DMS53 (cell line): ENCODE results near the gene TGM2.

Experiments
- DNase-seq: peaks from one replicate; lab custom pipeline; 2025; lab: John Stamatoyannopoulos, UW

Gene TGM2

GRCh38 chr20:38177201-38177600 lies 12.1 kb upstream of the TGM2 start:
- no peak for DNase-seq

GRCh38 chr20:38175304-38176180 lies 10.5 kb upstream of the TGM2 start:
- DNase-seq, result no peak

DNA sequence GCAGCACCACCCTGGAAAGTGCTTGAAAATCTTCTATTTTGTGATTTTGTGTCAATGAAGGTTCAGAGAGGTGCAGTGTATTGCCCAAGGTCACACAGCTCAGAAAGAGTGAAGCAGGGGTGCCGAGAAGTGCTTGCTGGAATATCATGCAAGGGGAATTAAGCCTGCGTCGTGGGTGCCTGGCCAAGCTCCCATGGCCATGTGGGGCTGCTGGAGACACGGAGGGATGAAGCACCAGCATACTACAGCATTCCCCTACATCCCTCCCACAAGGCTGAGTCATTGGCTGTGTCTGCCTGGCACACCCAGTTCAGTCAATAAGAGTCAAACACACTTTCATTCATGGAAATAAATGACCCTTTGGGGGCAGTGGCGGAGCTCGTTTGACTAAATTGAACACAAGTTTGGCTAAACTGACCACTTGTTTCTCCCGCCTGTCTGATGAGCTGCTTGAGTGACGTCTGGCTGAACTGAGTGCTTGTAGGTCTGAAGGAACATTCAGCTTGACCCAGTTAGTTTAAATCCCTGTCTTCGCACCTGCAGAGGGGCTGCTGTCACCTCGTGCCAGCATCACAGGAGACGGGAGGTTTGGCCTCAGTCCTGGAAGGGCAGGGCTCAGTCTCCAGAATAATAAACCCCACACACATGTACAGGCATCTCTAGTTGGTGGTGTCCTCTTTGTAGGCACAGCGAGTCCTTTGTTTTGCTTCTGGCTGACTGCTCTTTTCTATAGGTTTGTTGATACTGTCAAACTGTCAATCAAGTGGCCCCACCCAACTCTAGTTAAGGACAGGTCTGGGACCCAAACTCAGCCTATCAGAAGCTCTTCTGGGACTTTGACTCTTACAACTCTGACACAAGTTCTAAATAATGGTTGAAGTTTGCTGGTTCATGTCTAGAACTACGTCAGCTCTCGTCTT lies 8.4 kb upstream of the TGM2 start:
- peak; percentile 44 for DNase-seq

GRCh38 chr20:38172408-38172807 lies 7.3 kb upstream of the TGM2 start:
- no peak for DNase-seq

GRCh38 chr20:38171675-38172043 lies 6.6 kb upstream of the TGM2 start:
- no peak for DNase-seq

DNA sequence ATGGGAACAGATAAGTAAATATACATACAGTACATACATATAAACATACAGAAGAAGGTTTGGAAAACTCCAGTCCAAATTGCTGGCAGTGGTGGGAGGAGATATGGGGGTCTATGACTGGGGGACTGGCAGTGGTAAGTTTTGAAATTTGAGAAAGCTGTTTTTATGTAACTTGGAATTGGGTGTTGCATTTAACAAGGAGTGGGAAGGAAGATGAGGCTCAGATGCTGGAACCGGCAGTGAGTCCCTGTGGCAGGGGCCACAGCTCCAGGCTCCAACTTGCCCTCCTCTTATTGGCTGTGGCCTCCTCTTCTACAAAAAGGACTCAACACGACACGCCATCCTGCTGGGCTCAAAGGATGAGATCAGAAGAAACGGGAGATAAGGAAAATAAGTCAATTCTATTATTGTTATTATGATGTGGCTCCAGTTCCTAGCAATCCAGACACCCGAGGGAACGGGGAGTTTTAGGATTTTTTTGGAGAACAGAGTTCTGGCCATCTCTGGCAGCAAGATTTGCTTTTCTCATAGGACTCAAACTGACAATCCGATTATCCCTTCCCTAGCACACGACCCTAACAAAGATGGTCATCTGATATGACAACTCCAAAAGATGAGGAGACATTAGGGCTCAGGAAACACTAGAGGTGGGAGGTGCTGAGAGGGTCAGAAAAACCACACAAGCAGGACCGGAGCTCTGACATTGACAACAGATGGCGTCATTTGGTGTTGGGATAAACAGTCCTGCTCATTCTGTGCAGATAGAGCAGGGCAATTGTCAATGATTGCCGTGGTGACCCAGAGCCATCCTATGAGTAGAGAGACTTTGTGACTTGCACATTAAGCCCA lies 6.0 kb upstream of the TGM2 start:
- DNase-seq, result peak; percentile 15

DNA sequence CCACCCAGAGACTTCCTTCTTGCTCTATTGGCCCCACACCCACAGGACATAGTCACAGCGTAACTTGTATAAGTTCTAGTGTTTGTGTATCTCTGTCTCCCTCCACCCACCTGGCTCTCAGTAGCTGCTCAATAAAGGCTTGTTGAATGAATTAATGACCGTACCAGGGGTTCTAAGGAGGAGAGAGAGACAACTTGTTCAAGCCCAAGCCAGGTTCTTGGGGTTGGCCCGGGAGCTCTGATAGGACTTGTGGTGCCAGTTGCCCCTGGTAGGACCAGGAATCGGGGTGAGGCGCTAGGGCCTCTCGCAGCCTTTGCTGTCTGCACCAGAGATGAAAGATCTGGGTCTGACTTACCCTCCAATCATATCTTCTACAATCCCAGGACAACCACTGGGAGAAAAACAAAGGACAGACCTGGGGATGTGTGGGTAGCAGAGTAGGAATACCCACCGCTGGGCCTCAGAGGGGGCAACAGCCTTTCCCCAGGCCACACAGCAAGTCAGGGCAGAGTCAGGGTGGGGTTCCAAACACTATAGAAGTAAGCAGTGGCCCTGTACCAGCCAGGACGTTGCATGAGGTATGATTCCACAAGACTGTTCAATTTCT lies 5.3 kb upstream of the TGM2 start:
- DNase-seq, result no peak

- no peak for DNase-seq
Measured at GRCh38 chr20:38169636-38170193, 4.6 kb upstream of the TGM2 start.

DNA sequence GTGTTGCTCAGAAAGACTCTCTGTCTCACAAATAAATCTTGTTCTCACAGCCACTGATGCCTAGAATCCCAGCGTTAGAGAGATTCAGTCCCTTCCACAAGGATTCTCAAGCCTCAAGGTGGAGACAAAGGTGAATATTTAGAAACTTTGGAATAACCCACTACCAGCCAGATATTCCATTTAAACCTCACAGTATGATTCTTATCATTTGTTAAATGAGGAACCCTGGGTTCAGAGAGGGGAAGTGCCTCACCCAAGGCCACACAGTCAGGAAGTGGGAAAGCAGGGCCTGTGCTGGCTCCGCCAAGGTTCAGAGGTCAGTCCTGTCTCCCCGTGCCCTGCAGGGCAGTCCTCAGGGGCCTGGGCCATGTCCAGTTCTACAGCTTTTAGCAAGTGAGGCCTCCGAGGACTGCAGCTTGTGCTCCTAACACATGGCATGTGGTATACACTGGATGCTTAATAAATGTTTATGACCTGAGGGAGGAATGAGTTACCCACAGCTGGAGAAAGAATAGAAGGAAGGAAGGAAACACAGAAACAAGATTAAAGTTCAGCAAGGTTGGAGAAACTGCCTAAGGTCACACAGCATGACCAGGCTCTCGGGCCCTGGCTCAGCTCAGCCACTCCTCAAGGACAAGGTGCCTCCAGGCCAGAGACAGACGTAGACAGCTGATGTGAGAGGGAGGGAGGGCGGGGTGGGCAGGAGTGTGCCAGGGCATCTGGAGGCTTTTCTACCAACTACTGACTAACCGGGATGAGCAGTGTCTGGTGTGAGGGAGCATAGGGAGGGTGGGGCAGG lies 3.9 kb upstream of the TGM2 start:
- no peak for DNase-seq

DNA sequence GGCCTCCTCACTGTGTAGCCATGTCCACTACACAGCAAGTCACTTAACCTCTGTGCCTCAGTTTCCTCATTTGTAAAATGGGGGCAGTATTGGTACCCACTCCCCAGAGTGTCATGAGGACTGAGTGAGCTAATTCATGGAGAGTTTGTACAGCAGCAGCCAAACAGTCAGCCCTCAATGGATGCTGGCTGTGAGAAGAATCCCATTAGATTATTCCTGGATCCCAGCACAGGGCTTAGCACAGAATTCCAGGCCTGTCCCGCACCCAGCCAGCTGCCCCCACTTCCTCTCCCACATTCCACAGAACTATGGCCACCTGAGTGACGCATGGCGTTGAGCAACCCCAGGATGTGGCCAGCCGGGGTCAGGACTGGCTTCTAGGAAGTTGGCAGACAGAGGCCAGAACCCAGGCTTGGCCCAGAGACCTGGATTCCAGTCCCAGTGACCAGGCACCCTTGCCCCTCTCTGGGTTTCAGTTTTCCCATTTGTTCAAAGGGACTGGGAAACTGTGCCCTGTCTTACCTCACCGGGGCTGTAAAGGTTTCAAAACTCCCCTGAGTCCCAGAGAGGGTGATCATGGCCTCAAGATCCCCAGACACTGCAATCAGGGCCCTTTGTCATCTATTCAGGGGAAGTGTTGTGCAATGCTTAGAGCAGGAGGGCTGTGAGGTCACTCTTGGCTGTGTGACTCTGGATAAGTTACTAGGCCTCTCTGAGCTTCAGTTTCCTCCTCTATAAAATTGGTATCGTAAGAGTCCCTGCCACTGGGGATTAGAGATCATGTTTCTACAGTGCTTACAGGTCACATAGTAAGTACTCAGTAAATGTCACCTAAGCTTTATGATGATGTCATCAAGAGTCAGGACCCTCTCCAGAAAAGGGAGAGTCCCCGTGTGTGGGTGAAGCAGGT lies 3.0 kb upstream of the TGM2 start:
- no peak for DNase-seq

- DNase-seq, result no peak
Measured at GRCh38 chr20:38167328-38167850, 2.3 kb upstream of the TGM2 start.

DNA sequence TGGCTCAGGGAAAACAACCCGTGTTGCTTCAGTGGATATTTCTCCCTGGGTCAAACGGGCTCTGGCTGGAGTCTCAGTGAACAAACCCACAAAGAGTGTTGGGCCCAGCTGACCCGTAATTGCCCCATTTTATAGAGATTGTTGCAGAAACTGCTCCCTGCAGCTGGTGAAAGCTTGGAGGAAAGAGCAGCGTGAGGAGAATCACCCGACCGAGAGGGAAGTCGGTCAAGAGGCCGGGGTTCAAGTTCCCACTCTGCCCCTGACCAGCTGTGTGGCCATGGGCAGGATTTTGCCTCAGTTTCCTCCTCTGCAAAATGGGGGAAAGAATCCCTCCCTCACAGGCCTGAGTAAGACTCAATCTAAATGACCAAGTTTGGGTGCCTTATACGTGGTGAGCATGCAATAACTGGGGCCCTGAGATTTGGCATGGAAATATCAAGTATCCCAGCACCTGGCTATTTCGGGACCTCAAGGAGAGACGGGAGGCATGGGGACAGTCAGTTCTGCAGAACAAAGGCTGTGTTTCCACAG lies 1.7 kb upstream of the TGM2 start:
- DNase-seq, result no peak

DNA sequence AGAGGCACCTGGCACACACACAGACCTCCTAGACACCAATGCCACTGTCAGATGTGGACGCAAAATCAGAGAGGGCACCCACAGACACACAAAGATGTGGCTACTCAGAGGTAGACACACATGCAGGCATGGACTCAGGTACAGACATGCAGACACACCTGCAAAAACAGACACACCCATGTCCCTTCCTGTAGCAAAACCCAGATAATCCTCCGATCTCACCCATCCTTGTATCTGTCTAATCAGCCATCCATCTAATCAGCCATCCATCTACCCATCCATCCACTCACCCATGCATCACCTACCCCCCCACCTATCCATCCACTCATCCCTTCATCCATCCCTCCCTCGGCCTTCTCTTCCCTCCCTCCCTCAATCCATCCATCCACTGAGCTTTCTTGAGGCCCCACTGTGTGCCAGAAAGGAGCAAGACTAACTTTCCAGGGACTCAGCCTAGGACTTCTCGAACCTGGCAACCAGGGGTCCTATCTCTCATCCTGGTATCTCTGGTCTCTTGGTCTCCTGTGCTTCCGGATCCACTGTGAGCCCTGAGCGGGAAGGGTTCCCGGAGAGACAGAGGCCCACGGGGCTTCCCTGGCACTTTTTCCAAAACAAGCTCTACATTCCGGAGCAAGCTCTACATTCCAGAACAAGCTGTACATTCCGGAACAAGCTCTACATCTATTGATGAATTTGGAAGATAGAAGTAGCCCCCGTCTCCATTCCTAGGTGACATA lies 1.1 kb upstream of the TGM2 start:
- DNase-seq, result no peak

DNA sequence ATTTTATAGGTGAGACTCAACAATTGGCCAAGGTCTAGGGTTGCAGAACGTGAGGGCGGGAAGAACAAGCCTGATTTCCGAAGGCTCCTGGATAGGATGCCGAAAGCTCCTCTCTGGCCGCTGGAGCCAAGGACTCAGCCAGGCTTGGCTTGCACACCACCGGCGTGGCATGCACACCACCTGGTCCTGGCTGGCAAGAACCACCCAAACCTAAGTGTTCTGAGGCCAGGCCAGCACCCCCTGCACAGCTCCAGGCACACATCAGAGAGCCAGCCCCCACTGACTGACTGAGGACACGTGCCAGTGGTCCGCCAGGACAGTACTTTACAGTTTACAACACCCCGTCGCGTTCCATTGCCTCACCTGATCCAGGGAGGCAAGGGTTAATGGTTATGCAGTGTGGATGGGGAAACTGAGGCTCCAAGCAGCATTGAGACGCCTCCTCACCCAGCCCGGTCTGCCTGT lies 414 bp downstream of the TGM2 start:
- DNase-seq, result no peak

DNA sequence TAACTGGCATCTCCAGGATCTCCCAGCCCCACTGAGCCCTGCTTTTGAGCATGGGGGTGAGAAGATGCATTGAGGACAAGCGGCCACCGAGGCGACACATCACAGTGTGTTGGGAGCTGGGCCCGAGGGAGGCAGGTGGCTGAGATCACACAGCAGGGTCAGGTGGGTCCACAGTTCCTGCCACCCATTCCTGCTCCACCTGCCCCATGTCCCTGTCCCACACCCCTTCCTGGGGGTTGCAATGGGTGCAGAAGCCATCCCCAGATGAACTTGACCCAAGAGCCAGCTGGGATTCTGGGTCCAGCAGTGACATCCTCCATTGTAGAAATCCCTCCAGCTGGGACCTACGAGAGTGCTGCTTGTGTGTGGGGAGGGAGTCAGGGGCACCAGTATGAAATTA lies 1.0 kb downstream of the TGM2 start:
- DNase-seq, result no peak

DNA sequence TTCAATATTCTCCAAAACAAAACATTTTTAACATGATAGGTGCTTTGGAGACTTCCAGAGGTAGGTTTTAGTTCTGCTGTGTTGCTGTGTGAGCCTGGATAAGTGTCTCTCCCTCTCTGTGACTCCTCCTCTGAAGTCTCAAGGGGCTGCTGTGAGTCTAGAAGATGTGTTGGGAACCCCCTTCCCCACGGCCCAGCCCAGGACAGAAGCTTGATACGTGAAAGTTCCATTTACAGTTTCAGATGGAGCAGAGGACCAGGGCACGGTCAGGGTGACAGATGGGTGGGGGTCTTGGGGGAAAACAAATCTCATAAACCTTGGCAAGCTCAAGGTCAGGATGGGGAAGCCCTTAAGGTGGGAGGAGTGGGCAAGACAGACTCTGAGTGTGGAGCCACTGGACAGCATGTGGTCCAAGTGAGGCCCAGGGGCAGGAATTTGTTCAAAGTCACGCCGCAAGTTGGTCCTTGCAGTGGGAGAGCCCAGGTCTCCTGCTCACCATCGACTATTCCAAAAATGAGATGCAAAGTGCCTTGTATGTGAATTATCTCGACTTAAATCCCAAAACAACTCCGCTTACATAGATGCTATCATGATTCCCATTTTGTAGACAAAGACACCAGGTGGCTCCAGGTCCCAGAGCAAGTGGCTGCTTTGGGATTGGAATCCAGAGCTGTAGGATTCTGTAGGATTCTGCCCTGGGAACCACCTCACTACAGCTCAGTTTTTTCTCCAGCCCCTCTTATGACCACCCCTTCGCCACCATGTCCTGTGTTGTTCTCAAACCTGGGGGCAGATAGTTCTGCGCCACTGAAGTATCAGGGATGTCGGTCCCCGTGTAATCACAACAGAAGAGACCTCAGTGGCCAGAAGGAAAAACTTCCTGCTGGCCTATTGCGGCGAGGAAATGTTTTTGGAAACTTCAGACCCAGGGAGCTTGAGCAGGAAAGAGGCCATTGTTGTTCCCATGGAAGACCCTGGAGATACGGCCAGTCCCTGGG lies 1.9 kb downstream of the TGM2 start:
- DNase-seq, result no peak

GRCh38 chr20:38162149-38162548 lies 2.9 kb downstream of the TGM2 start:
- DNase-seq, result no peak
